Endodermal cell (in vitro differentiated cells): ENCODE measurements around the gene COL28A1. TPM values are rescaled to one million over a fixed set of nuclear protein-coding genes. Genes with fewer than 3 reads are reported as not detected.

Experiments
- DNase-seq: peaks from one replicate; pipeline ENCODE4 v3.0.0-alpha.2; 2017
- H3K27ac ChIP-seq: 2 replicates; pipeline ENCODE4 v1.5.1; 2013; ENCODE audit warnings: mild to moderate bottlenecking, low read depth, low read length, moderate library complexity
- H3K27me3 ChIP-seq: 2 replicates; pipeline ENCODE4 v1.6.1; 2013; ENCODE audit warnings: mild to moderate bottlenecking, low read length, moderate library complexity; ENCODE audit not compliant: insufficient read depth, control insufficient read depth, poor library complexity, severe bottlenecking
- H3K36me3 ChIP-seq: 2 replicates; pipeline ENCODE4 v1.7.0; 2013; ENCODE audit warnings: mild to moderate bottlenecking, low read length, moderate library complexity; ENCODE audit not compliant: control insufficient read depth, insufficient read depth
- H3K4me1 ChIP-seq: one replicate; pipeline ENCODE4 v1.7.0; 2013; ENCODE audit warnings: low read length; ENCODE audit not compliant: control insufficient read depth, insufficient read depth
- H3K4me3 ChIP-seq: 2 replicates; pipeline ENCODE4 v1.5.1; 2013; ENCODE audit warnings: mild to moderate bottlenecking, low read length, moderate library complexity
- H3K9ac ChIP-seq: 2 replicates; pipeline ENCODE4 v1.6.1; 2013; ENCODE audit warnings: mild to moderate bottlenecking, low read length, moderate library complexity; ENCODE audit not compliant: poor library complexity, severe bottlenecking; ENCODE audit errors: extremely low read depth
- H3K9me3 ChIP-seq: 2 replicates; pipeline ENCODE4 v1.6.1; 2013; ENCODE audit warnings: mild to moderate bottlenecking, low read length, moderate library complexity; ENCODE audit not compliant: control insufficient read depth
- H3K27ac Mint-ChIP-seq: 2 replicates; pipeline ENCODE4 v1.8.0; 2020; ENCODE audit warnings: mixed read lengths
- H3K27me3 Mint-ChIP-seq: 2 replicates; pipeline ENCODE4 v1.8.0; 2021; ENCODE audit warnings: mild to moderate bottlenecking, mixed read lengths; ENCODE audit not compliant: insufficient read depth
- H3K36me3 Mint-ChIP-seq: 2 replicates; pipeline ENCODE4 v1.8.0; 2020; ENCODE audit warnings: low read depth, mixed read lengths
- H3K4me1 Mint-ChIP-seq: 2 replicates; pipeline ENCODE4 v1.8.0; 2020; ENCODE audit warnings: mixed read lengths
- H3K4me3 Mint-ChIP-seq: 2 replicates; pipeline ENCODE4 v1.8.0; 2020; ENCODE audit warnings: mild to moderate bottlenecking, moderate library complexity, mixed read lengths
- H3K9me3 Mint-ChIP-seq: 2 replicates; pipeline ENCODE4 v1.8.0; 2020; ENCODE audit warnings: mild to moderate bottlenecking, mixed read lengths
- CTCF ChIP-seq: fragments of 200-600 bp; sonication (generic); conservative IDR thresholded peaks from 2 replicates; pipeline ENCODE4 v1.5.0; 2021; ENCODE audit warnings: antibody characterized with exemption, mild to moderate bottlenecking
- WGBS, 2 experiments: methylation state at CpG; one replicate each; pipeline versions ENCODE4 v1.1.5 to v1.1.7; 2013; ENCODE audit warnings: missing lambda C conversion rate in 2 of 2, mixed read lengths in 1 of 2; ENCODE audit not compliant: insufficient coverage in 1 of 2, insufficient read length in 1 of 2; 5-methylcytosine and 5-hydroxymethylcytosine counted together
- total RNA-seq, 2 donors: library from RNA; stranded (reverse); fragmentation: NEBNext Ultra II Directional in 1 of 2; extraction: Animal tissue kit (Norgen Biotek cat#: 25700) in 1 of 2; gene quantifications; 2 replicates in 1 of 2; 3 replicates in 1 of 2; pipeline ENCODE4 v1.2.1, GENCODE V29; 2021

Gene COL28A1
- total RNA-seq, 2 donors from 2014 or later = 0.44 to 1.2 TPM

- Mint-ChIP-seq H3K9me3 (peaks cover 3% of the 10 kb centered on the region), H3K4me3 (no peak overlapping the region), H3K27me3 (peaks cover 16% of the 10 kb centered on the region), H3K4me1 (peaks cover 2% of the 10 kb centered on the region), H3K27ac (no peak overlapping the region), H3K36me3 (no peaks in the 10 kb centered on the region)
- Histone ChIP-seq H3K9ac (no peak overlapping the region), H3K36me3 (no peaks in the 10 kb centered on the region), H3K4me1 (no peaks in the 10 kb centered on the region), H3K27me3 (no peaks in the 10 kb centered on the region), H3K4me3 (no peak overlapping the region), H3K9me3 (no peaks in the 10 kb centered on the region), H3K27ac (no peak overlapping the region)
- DNase-seq = no peak
- TF ChIP-seq CTCF = no peak
- 91 to 96% methylated on average over 4 of the region's 4 CpGs for WGBS, 2 experiments
These were observed 217.8 kb downstream of the COL28A1 start for GRCh38 chr7:7317850-7318249.

GRCh38 chr7:7315851-7316250 lies 219.8 kb downstream of the COL28A1 start:
- H3K9ac ChIP-seq = no peak overlapping the region
- no peaks in the 10 kb centered on the region for H3K4me1 Mint-ChIP-seq
- 95 to 100% methylated on average over 1 to 3 of the region's 3 CpGs for WGBS, 2 experiments
- no peaks in the 10 kb centered on the region for H3K27me3 ChIP-seq
- no peak overlapping the region for H3K27ac ChIP-seq
- H3K27ac Mint-ChIP-seq = no peak overlapping the region
- no peak for TF ChIP-seq CTCF
- no peaks in the 10 kb centered on the region for H3K36me3 Mint-ChIP-seq
- peaks cover 3% of the 10 kb centered on the region for H3K9me3 Mint-ChIP-seq
- H3K4me1 ChIP-seq = no peaks in the 10 kb centered on the region
- H3K36me3 ChIP-seq = no peaks in the 10 kb centered on the region
- peaks cover 2% of the 10 kb centered on the region for H3K27me3 Mint-ChIP-seq
- DNase-seq = no peak
- no peaks in the 10 kb centered on the region for H3K9me3 ChIP-seq
- H3K4me3 ChIP-seq = no peak overlapping the region
- H3K4me3 Mint-ChIP-seq = no peak overlapping the region

- no peak overlapping the region for H3K9ac ChIP-seq
- H3K9me3 Mint-ChIP-seq = peaks cover 3% of the 10 kb centered on the region
- H3K36me3 Mint-ChIP-seq = no peaks in the 10 kb centered on the region
- H3K4me3 Mint-ChIP-seq = no peak overlapping the region
- 89 to 92% methylated on average over 1 of the region's 2 CpGs for WGBS, 2 experiments
- no peak overlapping the region for H3K27ac ChIP-seq
- H3K27me3 ChIP-seq = no peaks in the 10 kb centered on the region
- TF ChIP-seq CTCF = no peak
- H3K9me3 ChIP-seq = no peaks in the 10 kb centered on the region
- no peak for DNase-seq
- no peak overlapping the region for H3K27ac Mint-ChIP-seq
- no peaks in the 10 kb centered on the region for H3K36me3 ChIP-seq
- no peaks in the 10 kb centered on the region for H3K27me3 Mint-ChIP-seq
- H3K4me1 Mint-ChIP-seq = no peaks in the 10 kb centered on the region
- H3K4me3 ChIP-seq = no peak overlapping the region
- no peaks in the 10 kb centered on the region for H3K4me1 ChIP-seq
These were observed 223.3 kb downstream of the COL28A1 start for GRCh38 chr7:7312323-7312722.
